Left cardiac atrium (tissue), 4 donors: Measurements from ENCODE around the gene DNAJB8. TPM values are rescaled to one million over a fixed set of nuclear protein-coding genes. Genes with fewer than 3 reads are reported as not detected.

Experiments
- ATAC-seq, 2 donors: fragments of 200-7000 bp; cut with Tn5 transposase; one replicate each; pipeline ENCODE4 v1.9.1; 2020; ENCODE audit warnings: mild to moderate bottlenecking in 2 of 2, moderate library complexity in 2 of 2
- DNase-seq: peaks from one replicate; pipeline ENCODE4 v3.0.0-alpha.2; 2020
- intact Hi-C, 2 donors: fragments of 100-400 bp; cut with DNase I; formaldehyde crosslinking; loops; one replicate each; pipeline versions ENCODE4 v1.14.1 to v1.15.1; 2022 to 2023
- total RNA-seq, 2 donors: library from RNA; stranded (reverse); fragmentation: NEBNext Ultra II Directional; extraction: Animal tissue kit (Norgen Biotek cat#: 25700); gene quantifications; one replicate each; pipeline ENCODE4 v1.2.1, GENCODE V29; 2021
- donor health status: DM: no; HTN: yes; CAD: no.
- donor health status: DM: no; HTN: yes; CAD: no; lungs with severe emphysema.
- donor health status: DM: yes; HTN: yes; CAD: no.
- donor health status: Dilated cardiomyopathy.

DNAJB8 gene
- total RNA-seq, 2 donors from 2014 or later = not detected

- intact Hi-C loops = no loop called here
- ATAC-seq = no peak
- no peak for DNase-seq
Measured at GRCh38 chr3:128456776-128457715, 9.6 kb downstream of the DNAJB8 start.

- intact Hi-C loops = no loop called here
- DNase-seq = no peak
Measured at GRCh38 chr3:128455786-128456748, 10.6 kb downstream of the DNAJB8 start.

DNA sequence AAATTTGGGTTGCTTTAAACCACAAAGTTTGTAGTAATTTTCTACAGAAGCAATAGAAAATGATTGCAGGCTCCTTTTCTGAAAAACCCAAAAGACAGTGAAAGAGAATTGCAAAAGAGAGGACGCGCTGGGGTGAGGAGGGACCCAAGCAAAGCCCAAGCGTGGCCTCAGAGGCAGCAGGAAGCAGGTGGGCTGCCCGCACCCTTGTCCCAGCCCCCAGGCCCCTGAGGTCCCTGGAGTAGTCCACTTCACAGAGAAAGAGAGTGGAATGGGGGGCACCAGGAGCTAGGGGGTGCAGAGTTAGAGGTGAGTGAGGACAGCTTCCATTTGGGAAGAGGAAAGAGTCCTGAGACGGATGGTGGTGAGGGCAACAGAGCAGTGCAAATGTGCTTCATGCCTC, 11.6 kb downstream of the DNAJB8 start:
- no peak for ATAC-seq
- intact Hi-C loops = no loop called here
- no peak for DNase-seq

More at GRCh38 chr3:128455786-128456748, 10.6 kb downstream of the DNAJB8 start:
- no peak for ATAC-seq

DNA sequence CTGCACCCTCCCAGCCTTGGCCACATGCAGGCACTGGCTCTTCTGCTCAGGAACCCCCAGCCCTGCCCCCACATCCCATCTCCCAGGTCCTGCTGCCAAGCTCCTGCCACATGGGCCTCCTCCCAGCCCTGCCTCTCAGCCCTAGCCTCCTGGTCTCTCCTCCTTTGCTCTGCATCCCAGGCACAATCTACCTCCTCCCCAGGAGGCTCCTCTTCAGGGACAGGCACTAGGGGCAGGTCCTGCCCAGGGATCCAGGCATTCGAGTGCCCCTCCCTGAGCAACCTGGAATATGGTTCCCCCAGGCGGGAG, 12.4 kb downstream of the DNAJB8 start:
- intact Hi-C loops = no loop called here
- ATAC-seq = no peak
- no peak for DNase-seq

DNA sequence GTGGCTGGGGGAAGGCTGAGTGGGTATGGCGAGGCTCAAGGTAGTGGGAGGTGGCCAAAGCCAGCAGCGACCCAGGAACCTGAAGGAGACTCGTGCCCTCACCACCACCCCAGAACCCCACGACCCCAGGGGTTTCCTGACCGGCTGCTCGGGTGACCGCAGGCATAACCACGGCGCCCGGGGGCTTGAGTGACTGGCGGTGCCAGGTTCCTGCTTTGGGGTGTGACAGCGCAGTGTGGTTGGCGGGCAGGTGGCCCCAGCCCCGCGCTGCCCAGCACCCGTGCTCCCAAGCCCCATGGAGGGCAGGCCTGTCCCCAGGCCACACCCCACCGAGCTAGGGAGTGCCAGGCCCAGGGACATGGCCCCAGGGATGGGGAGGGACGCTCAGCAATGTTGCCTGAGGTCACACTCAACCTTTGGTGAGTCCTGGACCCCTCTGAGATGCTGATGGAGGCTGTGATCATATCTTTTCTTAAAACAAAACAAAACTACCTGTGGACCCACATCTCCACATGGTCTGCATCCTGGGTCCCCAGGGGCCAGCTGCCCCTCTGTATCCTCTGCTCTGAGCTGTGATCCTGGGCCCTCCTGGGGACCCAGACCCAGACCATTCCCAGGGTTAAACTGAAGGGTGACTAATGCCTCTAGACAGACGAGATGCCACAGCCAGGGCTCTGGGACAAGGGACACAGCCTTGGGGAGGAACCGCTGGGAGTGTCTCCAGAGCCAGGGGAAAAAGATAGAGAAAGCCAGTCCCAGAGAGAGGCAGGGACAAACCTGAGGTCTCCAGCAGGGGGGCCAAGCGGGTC, 13.0 kb downstream of the DNAJB8 start:
- no peak for DNase-seq
- intact Hi-C loops = no loop called here
- ATAC-seq = no peak

- ATAC-seq (no peak), DNase-seq (no peak)
- intact Hi-C loops = no loop called here
Measured at GRCh38 chr3:128452678-128453275, 13.9 kb downstream of the DNAJB8 start.

GRCh38 chr3:128452120-128452519, 14.6 kb downstream of the DNAJB8 start:
- intact Hi-C loops = no loop called here
- DNase-seq = no peak
- no peak for ATAC-seq

- DNase-seq (no peak), ATAC-seq (no peak)
- intact Hi-C loops = no loop called here
Measured at GRCh38 chr3:128449111-128449638, 17.5 kb downstream of the DNAJB8 start.

DNA sequence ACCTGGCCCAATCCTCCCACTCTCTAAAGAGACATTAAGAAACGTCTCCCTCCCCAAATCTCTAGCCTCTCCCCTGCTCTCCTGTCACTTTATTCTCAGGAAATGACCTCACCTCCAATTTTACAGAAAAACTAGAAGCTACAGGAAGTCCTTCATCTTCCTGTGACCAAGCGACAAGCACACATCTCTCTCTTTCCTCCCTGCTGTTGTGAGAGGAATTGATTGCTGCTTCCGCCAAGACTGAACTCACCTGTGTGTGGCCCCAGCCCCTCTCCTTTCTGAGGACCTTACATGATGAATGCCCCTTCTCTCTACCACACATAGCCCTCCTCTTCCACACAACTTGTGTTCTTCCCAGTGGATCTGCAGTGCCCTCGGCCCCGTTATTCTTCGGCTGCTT, 18.2 kb downstream of the DNAJB8 start:
- intact Hi-C loops = no loop called here
- no peak for ATAC-seq
- DNase-seq = no peak

DNA sequence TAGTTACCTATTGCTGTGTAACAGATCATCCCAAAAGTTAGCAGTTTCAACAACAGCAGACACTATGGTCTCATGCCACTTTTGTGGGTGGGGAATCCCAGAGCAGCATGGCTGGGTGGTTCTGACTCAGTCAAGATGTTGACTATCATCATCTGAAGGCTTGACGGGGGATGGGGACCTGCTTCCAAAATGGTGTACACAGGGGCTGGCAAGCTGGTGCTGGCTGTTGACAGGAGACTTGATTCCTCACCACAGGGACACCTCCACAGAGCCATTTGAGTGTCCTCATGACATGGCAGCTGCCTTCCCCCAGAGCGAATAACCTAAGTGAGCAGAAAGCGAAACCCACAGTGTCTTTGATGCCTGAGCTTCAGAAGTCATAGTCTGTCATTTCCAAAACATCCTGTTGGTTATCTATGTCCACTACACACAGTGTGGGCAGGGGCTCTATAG, 19.1 kb downstream of the DNAJB8 start:
- DNase-seq (no peak), ATAC-seq (no peak)
- intact Hi-C loops = no loop called here

DNA sequence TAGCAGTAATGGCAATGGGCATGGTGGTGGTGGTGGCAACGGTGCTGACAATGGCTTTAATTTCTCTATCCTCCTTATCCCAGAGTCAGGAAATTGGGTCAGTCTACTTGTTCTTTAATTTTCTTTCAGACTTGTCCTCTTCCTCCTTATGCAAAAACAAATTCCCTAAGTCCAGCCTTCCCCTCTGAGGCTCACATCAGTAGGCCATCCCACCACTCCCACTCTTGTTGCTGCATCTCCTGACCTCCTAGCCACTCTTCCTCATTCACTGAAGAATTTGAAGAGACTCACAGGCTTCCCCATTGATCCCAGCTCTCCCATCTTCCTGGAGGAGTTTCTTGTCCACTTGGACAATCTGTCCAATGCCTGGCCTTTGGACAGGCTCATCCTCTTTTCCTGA, 19.9 kb downstream of the DNAJB8 start:
- ATAC-seq (no peak), DNase-seq (no peak)
- intact Hi-C loops = no loop called here

GRCh38 chr3:128445357-128445756, 21.3 kb downstream of the DNAJB8 start:
- ATAC-seq = no peak
- DNase-seq = no peak
- intact Hi-C loops = no loop called here

DNA sequence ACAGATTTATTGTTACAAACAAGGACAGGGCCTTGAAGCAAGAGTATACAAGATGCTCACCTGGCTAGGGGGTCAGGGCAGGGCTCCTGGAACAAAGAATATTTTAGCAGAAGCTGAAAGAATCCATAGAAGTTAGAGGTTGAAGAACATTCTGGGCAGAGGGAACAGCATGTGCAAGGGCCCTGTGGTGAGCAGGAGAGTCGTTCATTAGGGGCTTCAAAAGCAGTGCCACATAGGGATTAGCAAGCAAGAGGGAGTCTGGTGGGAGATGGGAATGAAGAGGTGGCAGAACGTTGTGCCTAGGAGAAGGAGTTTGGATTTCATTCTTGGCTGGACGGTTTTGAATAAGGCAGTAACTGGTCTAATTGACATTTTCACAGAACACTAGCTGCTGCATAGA, 22.9 kb downstream of the DNAJB8 start:
- DNase-seq (no peak), ATAC-seq (no peak)
- intact Hi-C loops = no loop called here

- ATAC-seq (no peak), DNase-seq (no peak)
- intact Hi-C loops = no loop called here
Measured at GRCh38 chr3:128442949-128443348, 23.7 kb downstream of the DNAJB8 start.

DNA sequence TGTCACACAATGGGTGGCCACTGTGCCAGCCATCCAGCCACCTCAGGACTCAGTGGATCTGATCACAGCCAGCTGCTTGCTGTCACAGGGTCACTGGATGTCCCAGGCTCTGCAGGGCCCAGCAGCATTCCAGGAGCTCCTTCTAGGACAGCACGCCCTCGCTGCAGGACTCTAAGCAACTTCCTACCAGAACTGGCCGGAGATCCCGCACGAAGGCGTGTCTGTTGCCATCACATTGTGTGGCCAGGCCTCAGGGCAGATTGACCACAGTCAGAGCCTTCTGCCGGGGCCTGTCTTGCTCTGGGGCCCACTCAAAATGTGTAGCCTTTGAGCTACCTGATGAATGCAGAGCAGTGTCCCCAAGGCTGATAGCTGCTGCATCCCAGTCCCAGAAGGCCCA, 24.6 kb downstream of the DNAJB8 start:
- no peak for ATAC-seq
- no peak for DNase-seq
- intact Hi-C loops = no loop called here

GRCh38 chr3:128439226-128439625, 27.5 kb downstream of the DNAJB8 start:
- ATAC-seq (peak; percentile 14 to 85), DNase-seq (no peak)
- intact Hi-C loops = no loop called here

DNA sequence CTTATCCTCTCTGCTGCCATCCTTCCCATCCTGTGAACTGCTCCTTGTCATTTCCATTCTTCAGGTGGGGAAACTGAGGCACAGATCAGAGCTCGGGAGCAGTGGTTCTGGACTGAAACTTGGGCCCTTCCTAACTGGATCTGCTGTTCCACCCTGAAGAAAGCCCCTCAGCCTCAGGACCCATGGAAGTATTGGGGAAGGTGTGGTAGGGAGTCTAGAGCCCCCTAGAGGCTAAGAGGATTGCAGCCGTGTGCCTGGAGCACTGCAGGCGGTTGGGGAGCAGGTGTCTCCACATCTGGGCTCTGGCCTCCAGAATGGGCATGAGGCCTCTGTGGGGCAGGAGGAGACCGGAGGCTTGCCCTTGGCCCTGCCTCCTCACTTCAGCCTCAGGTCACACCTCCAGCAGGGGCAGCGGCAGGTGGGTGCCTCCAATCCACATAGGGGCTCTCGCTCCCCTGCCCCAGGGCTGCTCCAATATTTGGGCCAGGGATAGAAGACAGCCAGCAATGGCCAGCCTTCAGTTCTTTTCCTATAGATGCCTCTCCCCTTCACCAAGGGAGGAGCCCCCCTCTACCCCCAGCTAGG, 28.1 kb downstream of the DNAJB8 start:
- ATAC-seq (no peak), DNase-seq (no peak)
- intact Hi-C loops = no loop called here

DNA sequence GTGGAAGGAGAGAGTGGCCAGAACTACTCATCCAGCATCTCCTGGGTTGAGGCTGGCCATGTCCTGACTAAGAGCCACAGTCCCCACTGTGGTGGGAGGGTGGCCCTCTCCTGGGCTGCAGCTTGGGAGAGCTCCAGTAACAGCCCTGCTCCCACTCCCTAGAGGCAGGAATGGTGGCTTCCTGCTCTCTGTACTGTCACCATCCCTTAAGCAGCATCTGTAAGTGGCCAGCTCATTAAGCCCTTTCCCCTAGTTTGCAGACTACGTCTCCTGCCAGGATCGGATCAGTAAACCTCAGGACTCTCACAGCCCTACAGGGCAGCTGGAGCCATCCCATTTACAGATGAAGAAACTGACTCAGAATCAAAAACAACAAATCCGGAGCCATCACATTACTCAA, 30.5 kb downstream of the DNAJB8 start:
- intact Hi-C loops = no loop called here
- DNase-seq (no peak), ATAC-seq (no peak)
